ENCODE measurements around the gene ONECUT3. TPM values are rescaled to one million over a fixed set of nuclear protein-coding genes. Genes with fewer than 3 reads are reported as not detected.

The ONECUT3 gene
- total and polyA plus RNA-seq, 9 of the 15 experiments (the other 6 are each of a cell fraction or from before 2014, with no cell fraction given) = not detected

- Histone ChIP-seq H3K79me2 (ENCODE audit: control insufficient read depth, insufficient read depth, low read length) (peaks cover 38% of the 10 kb centered on the region), H3K27ac (ENCODE audit: extremely low read depth, low read depth, low read length) (no peak overlapping the region), H4K20me1 (replicated peaks; ENCODE audit: control insufficient read depth, insufficient read depth, low read length) (no peaks in the 10 kb centered on the region), H3K27me3 (ENCODE audit: control insufficient read depth in 2 of 2, insufficient read depth in 2 of 2, low read length in 2 of 2) (no peaks in the 10 kb centered on the region), H3K4me3 (no peak overlapping the region), H3K9ac (ENCODE audit: insufficient read depth in 1 of 2, low read depth in 2 of 2, low read length in 2 of 2) (peak overlapping the region in 1 of 2 experiments; percentile 64; a peak in 1 of 4 replicates), H3K9me1 (ENCODE audit: control insufficient read depth, insufficient read depth, low read length) (no peaks in the 10 kb centered on the region), H3K36me3 (ENCODE audit: control insufficient read depth, insufficient read depth, low read length) (peaks cover 86% of the 10 kb centered on the region; the same call in 2 of the 3 replicates), H2AFZ (ENCODE audit: low read depth, low read length) (no peak overlapping the region), H3K4me1 (replicated peaks in 1 of 2; ENCODE audit: control insufficient read depth in 2 of 2, insufficient read depth in 2 of 2, low read length in 2 of 2) (peaks cover 11 to 52% of the 10 kb centered on the region in 2 experiments), H3K4me2 (ENCODE audit: insufficient read depth, low read length) (no peak overlapping the region), H3K9me3 (replicated peaks; ENCODE audit: control insufficient read depth, insufficient read depth, low read depth, low read length) (no peaks in the 10 kb centered on the region)
- POLR2A ChIA-PET = interaction anchor here (0.6 to 1.6 kb wide), 2 partner anchors 10 to 1361 kb away, joined by 3 to 5 read pairs; no protein-coding TSS in a partner anchor
- intact Hi-C loops (cut with micrococcal nuclease) (no loop called here), in situ Hi-C loops (cut with MboI) (no loop called here)
- WGBS (ENCODE audit: insufficient coverage, low coverage, missing lambda C conversion rate) = 89% methylated on average over 6 of the region's 8 CpGs
- CTCF ChIA-PET (ENCODE audit: low intra/inter-chr PET ratio) = interaction anchor here (0.6 kb wide), 1 partner anchor 155 kb away, joined by 3 read pairs; no protein-coding TSS in a partner anchor
- ATAC-seq (no peak), DNase-seq (ENCODE audit: extremely low read depth in 1 of 4, low spot score in 3 of 4) (no peak), FAIRE-seq (no peak)
- no TSS peak for BruUV-seq (replicated peaks)
- no peak for TF ChIP-seq PURB (CRISPR knock-in tag; IDR thresholded peaks at IDR 0.05; ENCODE audit: low read depth)
- no peak for TF ChIP-seq KAT7 (CRISPR knock-in tag; IDR thresholded peaks at IDR 0.05; ENCODE audit: borderline replicate concordance)
- TF ChIP-seq KAT2B (IDR thresholded peaks at IDR 0.05; ENCODE audit: low read depth, low read length) = no peak
- TF ChIP-seq NFATC3 (IDR thresholded peaks at IDR 0.05) = no peak
- no peak for TF ChIP-seq SP1 (CRISPR knock-in tag; IDR thresholded peaks at IDR 0.05)
- no peak for TF ChIP-seq ELK3 (CRISPR knock-in tag; IDR thresholded peaks at IDR 0.05)
- TF ChIP-seq RFX5 (IDR thresholded peaks at IDR 0.05; ENCODE audit: low read depth, low read length) = no peak
- no peak for TF ChIP-seq XRCC5 (IDR thresholded peaks at IDR 0.05; ENCODE audit: low read depth, low read length)
- no peak for TF ChIP-seq GTF2B (IDR thresholded peaks at IDR 0.05; ENCODE audit: extremely low read depth, insufficient read length)
- TF ChIP-seq, protein P1, sequence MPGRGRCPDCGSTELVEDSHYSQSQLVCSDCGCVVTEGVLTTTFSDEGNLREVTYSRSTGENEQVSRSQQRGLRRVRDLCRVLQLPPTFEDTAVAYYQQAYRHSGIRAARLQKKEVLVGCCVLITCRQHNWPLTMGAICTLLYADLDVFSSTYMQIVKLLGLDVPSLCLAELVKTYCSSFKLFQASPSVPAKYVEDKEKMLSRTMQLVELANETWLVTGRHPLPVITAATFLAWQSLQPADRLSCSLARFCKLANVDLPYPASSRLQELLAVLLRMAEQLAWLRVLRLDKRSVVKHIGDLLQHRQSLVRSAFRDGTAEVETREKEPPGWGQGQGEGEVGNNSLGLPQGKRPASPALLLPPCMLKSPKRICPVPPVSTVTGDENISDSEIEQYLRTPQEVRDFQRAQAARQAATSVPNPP (IDR thresholded peaks at IDR 0.05; ENCODE audit: borderline replicate concordance, insufficient read depth, insufficient read length) = no peak
- no peak for TF ChIP-seq KLF6 (CRISPR knock-in tag; IDR thresholded peaks at IDR 0.05; ENCODE audit: borderline replicate concordance)
- no peak for TF ChIP-seq ESRRA (IDR thresholded peaks at IDR 0.05; ENCODE audit: borderline replicate concordance, low read depth)
- no peak for TF ChIP-seq SRF (CRISPR knock-in tag; IDR thresholded peaks at IDR 0.05)
- no peak for TF ChIP-seq THRAP3 (IDR thresholded peaks at IDR 0.05; ENCODE audit: borderline replicate concordance)
- no peak for TF ChIP-seq KHSRP (IDR thresholded peaks at IDR 0.05)
- TF ChIP-seq, protein P2, sequence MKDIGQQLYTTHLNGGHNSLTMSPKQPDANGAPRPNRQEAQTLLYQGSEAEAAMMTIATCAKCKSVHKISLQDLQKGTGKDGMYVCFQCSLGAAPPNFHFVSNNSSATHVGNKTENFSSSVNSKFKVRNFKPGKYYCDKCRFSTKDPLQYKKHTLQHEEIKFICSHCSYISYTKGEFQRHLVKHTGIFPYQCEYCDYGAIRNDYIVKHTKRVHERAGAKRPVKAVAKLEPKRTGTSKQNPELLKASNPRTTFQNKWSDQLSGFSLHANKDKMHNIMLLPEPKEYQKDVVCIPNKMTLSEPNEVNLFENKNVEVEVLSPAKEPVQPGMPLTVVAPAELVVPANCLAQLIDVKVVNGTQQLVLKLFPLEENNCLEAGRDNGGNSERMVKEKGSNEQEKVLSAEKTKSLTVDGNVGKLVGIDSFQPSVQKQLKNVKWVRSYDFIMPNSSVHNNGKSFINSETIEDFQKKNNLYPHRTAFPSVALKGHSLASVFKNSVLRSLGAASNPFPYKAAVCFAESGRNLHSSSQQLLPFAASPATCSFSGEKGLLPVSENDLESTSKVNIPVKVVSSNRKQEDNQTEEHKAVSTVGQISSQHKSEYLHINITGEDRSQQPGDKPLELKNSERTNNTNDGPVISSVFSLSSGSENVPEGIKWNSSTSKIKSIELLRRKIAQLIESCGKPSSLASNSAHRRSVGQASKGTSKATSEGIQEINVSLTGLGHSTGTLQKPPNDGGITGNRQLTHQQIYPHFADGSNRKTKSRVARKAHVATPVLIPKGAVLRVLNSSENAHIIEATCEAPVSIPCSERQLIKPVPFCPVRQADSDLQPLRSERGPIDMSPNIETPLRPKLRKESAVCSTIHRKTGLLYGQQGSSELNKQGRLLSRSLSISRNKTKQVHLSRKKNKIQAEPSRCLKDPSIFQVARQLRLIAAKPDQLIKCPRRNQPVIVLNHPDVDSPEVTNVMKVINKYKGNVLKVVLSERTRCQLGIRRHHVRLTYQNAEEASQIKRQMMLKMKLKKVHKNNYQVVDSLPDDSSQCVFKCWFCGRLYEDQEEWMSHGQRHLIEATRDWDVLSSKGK (CRISPR knock-in tag; IDR thresholded peaks at IDR 0.05) = no peak
- no peak for TF ChIP-seq PYGO2 (tag; IDR thresholded peaks at IDR 0.05)
Observed at GRCh38 chr19:1823020-1823419, 69.7 kb downstream of the ONECUT3 start.
